IPS-18a (cell line): ENCODE data around the gene GMCL2.
"Not testable (repeated sequence)": the region's sequence is repeated elsewhere in the genome, so short reads cannot be mapped to it uniquely, and the experiment has no call there.

Experiments used
- H3K27ac ChIP-seq: one replicate; pipeline ENCODE4 v1.5.1; 2013; ENCODE audit warnings: low read length
- H3K27me3 ChIP-seq: one replicate; pipeline ENCODE4 v1.6.1; 2013; ENCODE audit warnings: mild to moderate bottlenecking, low read length; ENCODE audit not compliant: control insufficient read depth, insufficient read depth
- H3K36me3 ChIP-seq: one replicate; pipeline ENCODE4 v1.6.1; 2013; ENCODE audit warnings: low read depth, low read length; ENCODE audit not compliant: control insufficient read depth
- H3K4me1 ChIP-seq: one replicate; pipeline ENCODE4 v1.6.1; 2013; ENCODE audit warnings: low read depth, low read length; ENCODE audit not compliant: control insufficient read depth
- H3K4me3 ChIP-seq: one replicate; pipeline ENCODE4 v1.5.1; 2013; ENCODE audit warnings: low read length
- H3K9ac ChIP-seq: one replicate; pipeline ENCODE4 v1.6.1; 2013; ENCODE audit warnings: mild to moderate bottlenecking, low read length, moderate library complexity
- H3K9me3 ChIP-seq: one replicate; pipeline ENCODE4 v1.6.1; 2013; ENCODE audit warnings: low read depth, low read length; ENCODE audit not compliant: control insufficient read depth

Gene GMCL2

DNA sequence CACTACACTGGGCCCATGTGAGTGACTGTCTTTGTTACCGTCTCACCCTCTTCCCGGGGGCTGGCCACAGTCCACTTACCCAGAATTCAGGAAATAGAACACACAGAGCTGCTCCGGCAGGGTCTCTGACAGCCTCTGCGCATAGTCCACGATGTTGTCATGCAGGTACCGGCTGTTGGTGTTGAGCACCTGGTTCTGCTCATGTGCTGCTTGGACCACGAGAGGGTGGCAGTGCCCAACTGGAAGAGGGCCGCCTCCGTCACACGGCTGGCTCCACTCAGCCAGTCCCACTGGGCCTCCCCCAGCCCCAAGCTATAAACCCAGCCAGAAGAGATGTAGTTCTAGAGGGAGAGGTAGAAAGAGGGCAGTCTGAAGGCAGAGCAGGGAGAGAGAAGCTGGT lies 42.7 kb upstream of the GMCL2 start:
- Histone ChIP-seq H3K9ac (no peak overlapping the region), H3K36me3 (peaks cover 26% of the 10 kb centered on the region), H3K9me3 (no peaks in the 10 kb centered on the region), H3K4me1 (peaks cover 3% of the 10 kb centered on the region), H3K27ac (no peak overlapping the region), H3K4me3 (no peak overlapping the region), H3K27me3 (no peaks in the 10 kb centered on the region)

- not testable (repeated sequence) for H3K4me1 ChIP-seq, H3K4me3 ChIP-seq, H3K27me3 ChIP-seq, H3K9me3 ChIP-seq, H3K27ac ChIP-seq, H3K9ac ChIP-seq
- H3K36me3 ChIP-seq, result peaks cover 26% of the 10 kb centered on the region
Observed at GRCh38 chr5:178229111-178229510, 41.9 kb upstream of the GMCL2 start.

DNA sequence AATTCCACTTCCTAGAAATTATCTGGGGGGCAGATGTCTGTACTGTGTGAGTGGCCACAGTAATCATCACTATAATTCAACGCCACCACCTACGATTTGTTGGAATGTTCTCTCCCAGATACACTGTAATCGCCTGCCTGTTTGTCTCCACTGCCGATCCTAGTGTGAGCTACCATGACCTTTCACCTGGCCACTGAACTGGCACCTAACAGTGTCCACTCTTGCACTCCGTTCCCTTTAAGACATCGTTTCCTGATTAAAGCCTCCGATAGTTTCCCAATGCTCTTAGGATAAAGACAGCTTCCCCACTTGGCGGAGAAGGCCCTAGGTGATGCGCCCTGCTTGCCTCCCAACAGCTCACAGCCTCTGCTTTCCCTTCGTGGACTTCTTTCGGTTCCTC lies 41.4 kb upstream of the GMCL2 start:
- Histone ChIP-seq H3K27ac (no peak overlapping the region), H3K4me1 (peaks cover 8% of the 10 kb centered on the region), H3K4me3 (no peak overlapping the region), H3K9ac (no peak overlapping the region), H3K9me3 (no peaks in the 10 kb centered on the region), H3K27me3 (no peaks in the 10 kb centered on the region), H3K36me3 (peaks cover 26% of the 10 kb centered on the region)

DNA sequence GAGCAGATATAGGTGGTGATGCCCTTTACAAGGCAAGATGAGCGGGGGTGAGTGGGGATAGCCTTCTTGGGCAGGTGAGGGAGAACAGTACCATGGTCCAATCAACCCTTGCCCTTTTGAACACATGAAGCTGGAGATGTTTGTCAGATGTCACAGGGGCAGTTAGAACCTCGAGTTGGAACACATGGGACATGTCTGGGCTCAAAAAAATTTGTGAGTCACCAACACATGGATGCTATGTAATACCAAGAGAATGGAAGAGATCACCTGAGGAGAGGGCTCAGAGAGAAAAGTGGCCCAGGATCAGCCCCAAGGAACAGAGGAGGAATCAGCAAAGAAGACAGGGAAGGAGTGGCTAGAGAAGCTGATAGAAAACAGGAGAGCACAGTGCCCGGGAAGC lies 40.8 kb upstream of the GMCL2 start:
- H3K4me1 ChIP-seq, result peaks cover 14% of the 10 kb centered on the region
- H3K9me3 ChIP-seq, result no peaks in the 10 kb centered on the region
- H3K36me3 ChIP-seq, result peaks cover 26% of the 10 kb centered on the region

GRCh38 chr5:178227138-178227659 lies 40.0 kb upstream of the GMCL2 start:
- no peaks in the 10 kb centered on the region for H3K9me3 ChIP-seq
- no peak overlapping the region for H3K4me3 ChIP-seq
- H3K27me3 ChIP-seq, result no peaks in the 10 kb centered on the region
- H3K4me1 ChIP-seq, result peaks cover 17% of the 10 kb centered on the region
- no peak overlapping the region for H3K9ac ChIP-seq
- peaks cover 26% of the 10 kb centered on the region for H3K36me3 ChIP-seq
- no peak overlapping the region for H3K27ac ChIP-seq

More for the DNA sequence above, 40.8 kb upstream of the GMCL2 start:
- Histone ChIP-seq H3K27me3 (no peaks in the 10 kb centered on the region), H3K9ac (no peak overlapping the region), H3K4me3 (no peak overlapping the region), H3K27ac (no peak overlapping the region)

- no peak overlapping the region for H3K4me3 ChIP-seq
- H3K27me3 ChIP-seq, result no peaks in the 10 kb centered on the region
- no peak overlapping the region for H3K27ac ChIP-seq
- H3K9me3 ChIP-seq, result no peaks in the 10 kb centered on the region
- peaks cover 30% of the 10 kb centered on the region for H3K36me3 ChIP-seq
- H3K9ac ChIP-seq, result no peak overlapping the region
- H3K4me1 ChIP-seq, result peaks cover 17% of the 10 kb centered on the region
Observed at GRCh38 chr5:178225174-178225573, 38.0 kb upstream of the GMCL2 start.

GRCh38 chr5:178224403-178224802 lies 37.2 kb upstream of the GMCL2 start:
- H3K9ac ChIP-seq, result no peak overlapping the region
- no peaks in the 10 kb centered on the region for H3K9me3 ChIP-seq
- H3K4me3 ChIP-seq, result no peak overlapping the region
- peaks cover 24% of the 10 kb centered on the region for H3K36me3 ChIP-seq
- H3K27me3 ChIP-seq, result no peaks in the 10 kb centered on the region
- peaks cover 17% of the 10 kb centered on the region for H3K4me1 ChIP-seq
- no peak overlapping the region for H3K27ac ChIP-seq

DNA sequence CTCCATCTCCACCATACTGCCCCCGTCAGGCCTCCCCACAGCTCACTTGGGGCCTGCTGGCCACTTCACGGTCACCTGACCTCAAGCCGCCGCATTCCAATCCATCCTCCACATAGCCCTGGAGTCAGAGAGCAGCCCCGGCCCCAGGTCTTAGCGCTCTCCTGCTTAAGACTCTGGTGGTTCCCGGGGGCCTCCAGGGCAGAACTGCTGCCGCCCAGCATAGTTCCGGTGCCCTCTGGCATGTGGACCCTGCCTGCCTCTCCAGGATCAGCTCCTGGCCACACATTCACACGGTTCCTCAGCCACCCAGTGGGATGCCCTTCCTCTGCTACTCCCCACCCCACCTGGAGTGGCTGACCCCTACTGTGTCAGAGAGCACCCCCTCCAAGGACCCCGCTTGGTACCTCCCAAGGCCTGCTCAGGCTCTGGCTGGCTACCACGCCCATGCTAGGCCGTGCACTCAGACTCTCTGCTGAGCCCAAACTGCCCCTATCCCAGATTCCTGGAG lies 36.7 kb upstream of the GMCL2 start:
- Histone ChIP-seq H3K4me3 (no peak overlapping the region), H3K9me3 (no peaks in the 10 kb centered on the region), H3K9ac (no peak overlapping the region), H3K27ac (no peak overlapping the region), H3K4me1 (peaks cover 17% of the 10 kb centered on the region), H3K36me3 (peaks cover 21% of the 10 kb centered on the region), H3K27me3 (no peaks in the 10 kb centered on the region)

- H3K27ac ChIP-seq, result no peak overlapping the region
- no peak overlapping the region for H3K9ac ChIP-seq
- H3K9me3 ChIP-seq, result no peaks in the 10 kb centered on the region
- peaks cover 17% of the 10 kb centered on the region for H3K4me1 ChIP-seq
- H3K36me3 ChIP-seq, result peaks cover 15% of the 10 kb centered on the region
- no peak overlapping the region for H3K4me3 ChIP-seq
- no peaks in the 10 kb centered on the region for H3K27me3 ChIP-seq
Observed at GRCh38 chr5:178223196-178223773, 36.1 kb upstream of the GMCL2 start.

DNA sequence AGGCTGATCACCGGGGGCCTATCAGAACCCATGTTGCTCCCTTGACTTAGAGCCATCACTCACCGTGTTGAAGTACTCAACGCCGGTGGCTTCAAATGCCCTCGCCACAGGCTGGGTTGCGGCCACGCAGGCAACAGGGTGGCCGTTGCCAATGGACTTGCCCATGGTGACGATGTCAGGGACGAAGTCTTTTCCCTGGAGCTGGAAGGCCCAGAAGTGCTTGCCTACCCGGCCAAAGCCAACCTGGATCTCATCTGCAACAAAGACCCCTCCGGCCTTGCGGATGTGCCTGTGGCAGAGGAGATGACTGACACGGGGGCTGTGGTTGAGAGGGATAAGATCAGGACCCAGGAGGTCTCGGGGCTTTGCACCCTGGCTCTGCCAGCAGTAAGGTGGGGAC lies 35.1 kb upstream of the GMCL2 start:
- H3K9ac ChIP-seq, result no peak overlapping the region
- peaks cover 17% of the 10 kb centered on the region for H3K4me1 ChIP-seq
- no peak overlapping the region for H3K27ac ChIP-seq
- H3K4me3 ChIP-seq, result no peak overlapping the region
- no peaks in the 10 kb centered on the region for H3K9me3 ChIP-seq
- H3K36me3 ChIP-seq, result peaks cover 11% of the 10 kb centered on the region
- no peaks in the 10 kb centered on the region for H3K27me3 ChIP-seq

DNA sequence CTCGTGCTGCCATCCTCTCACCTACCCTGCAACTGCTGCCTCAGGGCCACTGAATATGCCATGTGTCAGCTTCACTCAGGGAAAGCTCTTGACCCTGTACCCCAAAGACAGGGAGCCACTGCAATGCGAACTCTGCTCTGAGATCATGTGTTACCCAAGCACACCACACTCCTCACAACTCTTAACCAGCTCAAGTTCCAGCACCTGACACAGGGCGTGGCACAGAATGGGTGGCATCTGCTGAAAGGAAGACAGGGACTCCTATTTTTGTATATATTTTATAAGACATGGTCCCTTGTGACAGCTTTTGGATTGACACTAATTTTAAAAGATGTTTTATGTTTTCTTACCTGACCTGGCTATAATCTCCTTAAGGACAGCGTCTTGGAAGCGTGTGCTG lies 34.7 kb upstream of the GMCL2 start:
- Histone ChIP-seq H3K27ac (no peak overlapping the region), H3K27me3 (no peaks in the 10 kb centered on the region), H3K9ac (no peak overlapping the region), H3K36me3 (peaks cover 12% of the 10 kb centered on the region), H3K4me3 (no peak overlapping the region), H3K4me1 (peaks cover 17% of the 10 kb centered on the region), H3K9me3 (no peaks in the 10 kb centered on the region)

GRCh38 chr5:178221282-178221681 lies 34.1 kb upstream of the GMCL2 start:
- Histone ChIP-seq H3K4me1 (peaks cover 17% of the 10 kb centered on the region), H3K9ac (no peak overlapping the region), H3K9me3 (no peaks in the 10 kb centered on the region), H3K36me3 (peaks cover 18% of the 10 kb centered on the region), H3K4me3 (no peak overlapping the region), H3K27me3 (no peaks in the 10 kb centered on the region), H3K27ac (no peak overlapping the region)
